ENCODE results near the gene MRPL28.
"Not testable (repeated sequence)": the region's sequence is repeated elsewhere in the genome, so short reads cannot be mapped to it uniquely, and the experiment has no call there.

The MRPL28 gene

DNA sequence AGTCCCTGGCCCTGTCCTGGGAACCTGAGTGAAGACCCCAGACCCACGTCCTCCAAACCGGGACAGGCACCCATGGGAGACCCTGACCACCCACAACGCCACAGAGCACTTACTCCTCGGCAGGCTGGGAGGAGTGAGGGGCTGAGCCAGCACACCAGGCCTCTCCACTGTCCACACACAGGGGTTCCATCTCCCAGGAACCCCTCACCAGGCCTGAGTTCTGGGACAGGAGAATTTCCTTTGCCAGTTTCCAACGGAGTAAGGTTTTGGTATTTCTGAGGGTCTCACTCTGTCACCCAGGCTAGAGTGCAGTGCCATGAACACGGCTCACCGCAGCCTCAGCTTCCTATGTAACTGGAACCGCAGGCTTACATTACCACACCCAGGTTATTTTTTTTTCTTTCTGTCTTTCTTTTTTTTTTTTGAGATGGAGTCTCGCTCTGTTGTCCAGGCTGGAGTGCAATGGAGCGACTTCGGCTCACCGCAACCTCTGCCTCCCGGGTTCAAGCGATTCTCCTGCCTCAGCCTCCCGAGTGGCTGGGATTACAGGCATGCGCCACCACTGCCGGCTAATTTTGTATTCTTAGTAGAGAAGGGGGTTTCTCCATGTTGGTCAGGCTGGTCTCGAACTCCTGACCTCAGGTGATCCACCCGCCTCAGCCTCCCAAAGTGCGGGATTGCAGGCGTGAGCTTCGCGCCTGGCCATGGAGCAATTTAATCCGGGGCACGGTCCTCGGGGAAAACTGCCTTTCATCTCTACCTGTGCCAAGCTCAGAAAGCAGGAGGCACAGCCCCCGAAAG lies 9.8 kb upstream of the MRPL28 start:
- Mint-ChIP-seq H3K9me3 (no peaks in the 10 kb centered on the region), H3K4me3 (peak overlapping the region; percentile 59), H3K36me3 (ENCODE audit: low read depth) (peaks cover 1% of the 10 kb centered on the region), H3K4me1 (ENCODE audit: low read depth) (peaks cover 9% of the 10 kb centered on the region), H3K27me3 (ENCODE audit: low read depth) (peaks cover 9% of the 10 kb centered on the region), H3K27ac (no peak overlapping the region)

GRCh38 chr16:379183-379960 lies 9.0 kb upstream of the MRPL28 start:
- Mint-ChIP-seq H3K27me3 (ENCODE audit: low read depth) (peaks cover 9% of the 10 kb centered on the region), H3K36me3 (ENCODE audit: low read depth) (peaks cover 1% of the 10 kb centered on the region), H3K27ac (no peak overlapping the region), H3K9me3 (no peaks in the 10 kb centered on the region), H3K4me3 (no peak overlapping the region), H3K4me1 (ENCODE audit: low read depth) (peaks cover 9% of the 10 kb centered on the region)

GRCh38 chr16:378821-379182 lies 8.5 kb upstream of the MRPL28 start:
- peaks cover 9% of the 10 kb centered on the region for H3K4me1 Mint-ChIP-seq (ENCODE audit: low read depth)
- H3K36me3 Mint-ChIP-seq (ENCODE audit: low read depth) = peaks cover 1% of the 10 kb centered on the region
- no peak overlapping the region for H3K27ac Mint-ChIP-seq
- H3K4me3 Mint-ChIP-seq = no peak overlapping the region
- no peaks in the 10 kb centered on the region for H3K9me3 Mint-ChIP-seq
- peaks cover 9% of the 10 kb centered on the region for H3K27me3 Mint-ChIP-seq (ENCODE audit: low read depth)

GRCh38 chr16:378113-378820 lies 7.9 kb upstream of the MRPL28 start:
- H3K27ac Mint-ChIP-seq; H3K4me3 Mint-ChIP-seq; H3K4me1 Mint-ChIP-seq (ENCODE audit: low read depth); H3K36me3 Mint-ChIP-seq (ENCODE audit: low read depth); H3K9me3 Mint-ChIP-seq; H3K27me3 Mint-ChIP-seq (ENCODE audit: low read depth): not testable (repeated sequence)

- H3K27ac Mint-ChIP-seq = no peak overlapping the region
- no peaks in the 10 kb centered on the region for H3K36me3 Mint-ChIP-seq (ENCODE audit: low read depth)
Measured at GRCh38 chr16:377419-377951, 7.1 kb upstream of the MRPL28 start.

GRCh38 chr16:376817-377418 lies 6.6 kb upstream of the MRPL28 start:
- Mint-ChIP-seq H3K4me3 (no peak overlapping the region), H3K9me3 (no peaks in the 10 kb centered on the region), H3K27ac (no peak overlapping the region), H3K27me3 (ENCODE audit: low read depth) (no peaks in the 10 kb centered on the region), H3K4me1 (ENCODE audit: low read depth) (no peaks in the 10 kb centered on the region), H3K36me3 (ENCODE audit: low read depth) (no peaks in the 10 kb centered on the region)

More at GRCh38 chr16:377419-377951, 7.1 kb upstream of the MRPL28 start:
- Mint-ChIP-seq H3K9me3 (no peaks in the 10 kb centered on the region), H3K4me1 (ENCODE audit: low read depth) (no peaks in the 10 kb centered on the region), H3K4me3 (no peak overlapping the region), H3K27me3 (ENCODE audit: low read depth) (no peaks in the 10 kb centered on the region)

DNA sequence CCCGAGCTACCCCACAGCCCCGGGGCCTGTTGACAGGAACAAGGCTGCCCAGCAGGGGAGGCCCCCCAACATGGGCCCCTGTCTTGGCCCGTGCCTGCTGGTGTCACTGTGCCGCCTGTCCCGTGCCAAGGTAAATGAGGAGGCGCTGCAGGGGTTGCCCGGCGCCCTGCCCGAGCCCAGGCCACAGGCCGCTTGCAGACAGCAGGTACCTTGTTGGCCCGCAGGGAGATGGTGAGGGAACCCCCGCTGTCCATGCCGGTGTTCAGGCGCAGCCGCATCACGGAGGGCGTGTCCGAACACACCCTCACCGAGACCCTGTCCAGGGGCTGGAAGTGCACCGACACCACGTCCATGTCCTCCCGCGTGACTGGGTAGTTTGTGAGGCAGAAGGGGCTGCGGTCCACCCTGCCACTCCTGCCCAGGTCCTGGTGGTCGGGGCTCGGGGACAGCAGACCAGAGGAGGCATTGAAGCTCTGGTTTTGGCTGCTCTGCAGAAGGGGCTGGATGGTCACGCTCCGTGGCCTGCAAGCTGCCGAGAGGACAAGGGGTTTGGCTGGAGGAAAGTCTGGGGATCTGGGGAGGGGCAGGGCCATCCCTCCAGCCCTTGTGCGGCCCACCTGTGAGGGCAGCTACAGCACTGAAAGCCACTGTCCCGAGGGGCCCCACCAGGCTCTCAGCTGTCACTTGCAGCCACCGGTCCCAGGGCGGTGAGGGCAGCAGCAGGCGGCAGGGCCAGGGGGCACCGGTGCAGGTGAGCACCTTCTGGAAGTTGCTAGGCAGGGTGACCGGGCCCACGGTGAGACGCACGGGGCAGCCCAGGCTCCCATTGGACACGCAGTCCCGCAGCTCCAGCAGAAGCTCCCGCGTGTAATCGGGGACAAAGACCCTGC lies 5.8 kb upstream of the MRPL28 start:
- no peaks in the 10 kb centered on the region for H3K9me3 Mint-ChIP-seq
- H3K4me3 Mint-ChIP-seq = no peak overlapping the region
- no peaks in the 10 kb centered on the region for H3K27me3 Mint-ChIP-seq (ENCODE audit: low read depth)
- no peak overlapping the region for H3K27ac Mint-ChIP-seq
- H3K36me3 Mint-ChIP-seq (ENCODE audit: low read depth) = no peaks in the 10 kb centered on the region
- no peaks in the 10 kb centered on the region for H3K4me1 Mint-ChIP-seq (ENCODE audit: low read depth)

- Mint-ChIP-seq H3K4me3 (no peak overlapping the region), H3K9me3 (no peaks in the 10 kb centered on the region), H3K27me3 (ENCODE audit: low read depth) (no peaks in the 10 kb centered on the region), H3K27ac (no peak overlapping the region), H3K36me3 (ENCODE audit: low read depth) (peaks cover 3% of the 10 kb centered on the region), H3K4me1 (ENCODE audit: low read depth) (peaks cover 3% of the 10 kb centered on the region)
Measured at GRCh38 chr16:375212-375611, 4.9 kb upstream of the MRPL28 start.

DNA sequence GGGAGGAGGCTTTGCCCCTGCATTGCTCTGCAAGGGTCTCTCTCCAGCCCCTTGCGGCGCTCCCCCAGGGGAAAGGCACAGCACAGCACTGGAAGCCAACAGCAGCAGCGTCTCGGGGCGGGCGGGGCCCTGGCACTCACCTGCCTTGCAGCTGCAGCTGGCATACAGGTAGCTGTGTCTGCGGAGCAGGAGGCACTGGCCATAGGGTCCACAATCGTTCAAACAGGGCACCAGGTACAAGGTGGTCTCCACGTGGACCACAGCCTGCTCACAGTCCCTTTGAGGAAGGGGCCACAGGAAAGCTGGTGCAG lies 4.2 kb upstream of the MRPL28 start:
- no peaks in the 10 kb centered on the region for H3K27me3 Mint-ChIP-seq (ENCODE audit: low read depth)
- no peaks in the 10 kb centered on the region for H3K9me3 Mint-ChIP-seq
- no peak overlapping the region for H3K27ac Mint-ChIP-seq
- peaks cover 6% of the 10 kb centered on the region for H3K4me1 Mint-ChIP-seq (ENCODE audit: low read depth)
- H3K36me3 Mint-ChIP-seq (ENCODE audit: low read depth) = peaks cover 3% of the 10 kb centered on the region
- H3K4me3 Mint-ChIP-seq = no peak overlapping the region

DNA sequence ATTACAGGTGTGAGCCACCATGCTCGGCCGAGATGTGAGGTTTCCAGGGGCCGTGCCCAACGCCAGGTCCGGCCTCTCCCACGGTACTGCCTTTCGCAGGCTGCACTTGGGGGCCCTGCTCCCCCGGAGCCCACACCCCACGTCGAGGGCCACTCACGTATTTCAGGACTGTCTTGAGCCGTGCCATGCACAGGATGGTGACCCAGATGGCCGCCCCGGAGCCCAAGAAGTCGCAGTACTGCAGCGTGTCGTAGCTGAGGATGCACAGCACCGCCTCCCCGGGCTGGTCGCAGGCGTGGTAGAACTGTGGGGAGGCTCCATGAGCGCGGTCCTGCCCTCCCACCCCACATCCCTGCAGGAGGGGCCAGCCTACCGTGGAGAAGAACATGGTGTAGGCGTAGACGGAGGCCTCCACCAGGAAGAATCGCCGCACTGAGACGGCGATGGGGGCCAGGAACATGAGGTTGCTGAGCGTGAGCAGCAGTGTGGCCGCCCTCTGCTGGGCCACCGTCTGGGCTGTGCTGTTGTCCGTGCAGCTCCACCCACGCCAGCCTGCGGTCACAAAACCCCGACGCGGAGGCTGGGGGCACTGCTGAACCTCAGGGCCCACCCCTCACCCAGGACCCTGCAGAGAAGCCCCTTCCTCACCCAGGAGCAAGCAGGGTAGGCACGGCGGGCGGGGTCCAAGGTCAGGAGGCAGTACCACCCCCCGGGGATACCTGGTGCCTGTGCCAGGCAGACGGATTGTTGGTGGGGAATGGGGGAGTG lies 3.7 kb upstream of the MRPL28 start:
- no peaks in the 10 kb centered on the region for H3K9me3 Mint-ChIP-seq
- no peaks in the 10 kb centered on the region for H3K27me3 Mint-ChIP-seq (ENCODE audit: low read depth)
- H3K36me3 Mint-ChIP-seq (ENCODE audit: low read depth) = peaks cover 3% of the 10 kb centered on the region
- no peak overlapping the region for H3K4me3 Mint-ChIP-seq
- no peak overlapping the region for H3K27ac Mint-ChIP-seq
- peaks cover 9% of the 10 kb centered on the region for H3K4me1 Mint-ChIP-seq (ENCODE audit: low read depth)

DNA sequence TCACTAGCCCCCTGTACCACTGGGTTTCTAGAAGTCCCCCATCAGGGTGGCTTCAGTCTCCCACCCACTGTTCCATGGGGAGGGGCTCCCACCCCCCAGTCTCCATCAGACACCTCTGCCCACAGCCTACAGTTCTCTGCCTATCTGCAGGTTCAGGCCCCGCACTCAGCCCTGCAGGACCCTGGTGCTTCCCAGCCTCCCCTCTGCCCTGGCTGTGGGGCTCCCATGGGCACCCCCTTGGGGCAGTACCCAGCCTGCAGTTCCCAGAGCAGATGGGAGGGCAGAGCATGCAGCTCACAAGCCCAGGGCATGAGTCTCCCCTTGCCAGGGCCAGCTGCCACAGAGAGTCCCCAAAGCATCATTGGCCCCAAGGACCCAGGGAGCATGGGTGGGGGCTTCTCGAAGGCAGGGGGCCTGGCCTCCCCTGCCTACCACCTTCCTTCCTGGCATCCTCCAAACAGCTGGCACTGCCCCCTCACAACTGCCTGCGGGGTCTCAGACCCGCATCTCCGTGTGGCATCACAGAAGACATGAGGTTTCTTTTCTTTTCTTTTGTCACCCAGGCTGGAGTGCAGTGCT lies 2.8 kb upstream of the MRPL28 start:
- Mint-ChIP-seq H3K36me3 (ENCODE audit: low read depth) (peaks cover 3% of the 10 kb centered on the region), H3K9me3 (no peaks in the 10 kb centered on the region), H3K27me3 (ENCODE audit: low read depth) (no peaks in the 10 kb centered on the region), H3K4me1 (ENCODE audit: low read depth) (peaks cover 9% of the 10 kb centered on the region), H3K4me3 (no peak overlapping the region), H3K27ac (no peak overlapping the region)

- no peaks in the 10 kb centered on the region for H3K27me3 Mint-ChIP-seq (ENCODE audit: low read depth)
- peaks cover 3% of the 10 kb centered on the region for H3K36me3 Mint-ChIP-seq (ENCODE audit: low read depth)
- no peak overlapping the region for H3K27ac Mint-ChIP-seq
- H3K4me3 Mint-ChIP-seq = no peak overlapping the region
- peaks cover 9% of the 10 kb centered on the region for H3K4me1 Mint-ChIP-seq (ENCODE audit: low read depth)
- no peaks in the 10 kb centered on the region for H3K9me3 Mint-ChIP-seq
Measured at GRCh38 chr16:372302-372983, 2.1 kb upstream of the MRPL28 start.
